ENCODE measurements around the gene KBTBD12.

KBTBD12 gene

DNA sequence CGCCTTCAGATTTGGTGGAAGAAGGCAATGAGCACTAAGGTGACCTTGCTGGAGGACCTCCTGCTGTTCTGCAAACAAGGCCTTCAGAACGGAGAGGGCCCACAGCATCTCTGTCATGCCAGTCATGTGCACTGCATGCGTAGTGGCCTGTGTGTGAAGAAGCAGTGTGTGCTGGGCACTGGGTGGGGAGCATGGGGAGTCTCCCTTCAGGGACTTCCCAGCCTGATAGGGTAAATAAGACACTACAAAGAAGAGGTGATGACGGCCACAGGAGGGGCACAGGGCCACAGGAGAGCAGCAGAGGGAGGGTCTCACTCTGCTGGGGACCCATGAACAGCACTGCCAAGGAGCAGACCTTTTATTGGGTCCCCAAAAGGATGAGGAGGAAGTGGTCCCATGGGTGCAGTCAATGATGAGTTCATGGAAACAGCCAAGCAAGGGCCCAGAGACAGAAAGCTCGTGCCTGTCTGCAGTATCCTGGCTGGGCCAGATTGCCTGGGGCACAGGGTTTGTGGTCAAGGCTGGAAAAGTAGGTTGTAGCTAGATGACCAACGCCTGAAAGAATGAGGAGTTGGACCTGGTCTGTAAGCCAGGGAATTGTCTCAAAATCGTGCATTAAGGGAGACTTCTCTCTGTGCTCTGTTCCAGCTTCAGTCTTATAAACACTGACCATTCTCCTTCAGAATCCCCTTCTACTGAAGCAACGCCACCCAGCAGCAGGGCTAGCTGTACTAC, 69.4 kb downstream of the KBTBD12 start:
- FAIRE-seq = no peak
- DNase-seq (ENCODE audit: insufficient read length, low spot score) = no peak

DNA sequence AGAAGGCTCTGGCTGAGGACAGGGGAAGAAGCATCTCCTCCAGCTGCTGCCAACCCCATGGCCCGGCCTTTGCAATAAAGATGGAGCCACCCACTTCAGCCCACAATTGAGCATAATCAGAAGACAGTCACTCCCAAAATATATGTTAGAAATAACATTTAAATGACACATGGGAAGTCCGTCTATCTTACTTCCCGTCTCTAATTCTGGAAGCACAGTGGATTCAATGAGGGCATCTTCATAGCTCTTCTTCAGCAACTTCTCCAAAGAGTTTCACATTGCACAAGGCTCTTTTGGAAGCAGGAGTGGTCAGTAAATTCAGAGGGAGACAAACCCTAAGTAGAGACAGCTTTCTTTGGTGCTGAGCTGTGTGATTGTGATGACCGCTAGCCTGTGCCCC, 70.2 kb downstream of the KBTBD12 start:
- DNase-seq (ENCODE audit: insufficient read length, low spot score) (no peak), FAIRE-seq (no peak)

DNA sequence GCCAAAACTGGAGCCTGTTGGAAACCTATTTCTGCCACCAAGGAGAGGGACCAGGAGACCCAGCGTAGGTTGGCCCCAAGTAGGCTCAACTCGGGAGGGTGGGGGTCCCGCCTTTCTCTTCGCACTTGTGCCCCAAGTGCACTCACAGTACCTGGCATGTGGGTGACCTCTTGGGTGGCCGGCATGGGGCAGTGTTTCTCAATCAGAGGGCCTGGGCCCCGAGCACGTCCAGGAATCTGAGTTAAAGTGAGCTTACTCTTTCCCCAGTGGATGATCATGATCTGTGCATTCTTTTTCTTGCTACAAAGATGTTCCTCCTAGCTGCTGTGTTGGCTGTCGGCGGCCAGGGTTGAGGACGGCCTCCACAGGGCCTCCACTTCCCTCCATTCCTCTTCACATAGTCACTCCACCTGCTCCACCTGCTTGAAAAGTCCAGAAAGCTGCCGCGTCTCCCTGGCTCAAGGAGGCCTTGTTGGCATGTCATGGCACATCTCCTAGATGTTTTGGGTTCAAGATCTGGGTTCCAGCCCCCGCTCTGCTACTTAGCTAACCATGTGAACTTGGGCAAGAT, 70.7 kb downstream of the KBTBD12 start:
- no peak for DNase-seq (ENCODE audit: insufficient read length, low spot score)
- FAIRE-seq = no peak

DNA sequence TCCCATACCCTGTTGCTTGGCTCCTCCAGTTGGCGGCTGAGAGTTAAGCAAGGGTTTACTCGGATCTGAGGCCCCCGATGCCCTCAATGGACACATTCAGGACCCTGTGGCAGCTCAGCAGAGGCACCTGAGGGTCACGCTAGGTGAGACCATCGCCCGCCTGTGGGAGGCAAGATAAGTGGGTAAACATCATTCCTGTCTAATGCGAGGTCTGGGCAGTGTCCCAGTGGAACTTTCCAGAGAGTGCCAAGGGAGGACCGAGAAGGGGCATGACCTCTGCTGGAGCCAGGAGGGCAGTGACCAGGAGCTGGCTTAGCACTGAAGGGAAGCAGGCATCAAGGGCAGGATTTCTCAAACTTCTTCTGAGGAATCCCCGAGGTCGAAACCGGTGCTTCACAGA, 71.8 kb downstream of the KBTBD12 start:
- FAIRE-seq = no peak

GRCh38 chr3:127987309-127987995, 72.4 kb downstream of the KBTBD12 start:
- FAIRE-seq (no peak), DNase-seq (ENCODE audit: insufficient read length, low spot score) (no peak)

More for the DNA sequence above, 71.8 kb downstream of the KBTBD12 start:
- no peak for DNase-seq (ENCODE audit: insufficient read length, low spot score)

DNA sequence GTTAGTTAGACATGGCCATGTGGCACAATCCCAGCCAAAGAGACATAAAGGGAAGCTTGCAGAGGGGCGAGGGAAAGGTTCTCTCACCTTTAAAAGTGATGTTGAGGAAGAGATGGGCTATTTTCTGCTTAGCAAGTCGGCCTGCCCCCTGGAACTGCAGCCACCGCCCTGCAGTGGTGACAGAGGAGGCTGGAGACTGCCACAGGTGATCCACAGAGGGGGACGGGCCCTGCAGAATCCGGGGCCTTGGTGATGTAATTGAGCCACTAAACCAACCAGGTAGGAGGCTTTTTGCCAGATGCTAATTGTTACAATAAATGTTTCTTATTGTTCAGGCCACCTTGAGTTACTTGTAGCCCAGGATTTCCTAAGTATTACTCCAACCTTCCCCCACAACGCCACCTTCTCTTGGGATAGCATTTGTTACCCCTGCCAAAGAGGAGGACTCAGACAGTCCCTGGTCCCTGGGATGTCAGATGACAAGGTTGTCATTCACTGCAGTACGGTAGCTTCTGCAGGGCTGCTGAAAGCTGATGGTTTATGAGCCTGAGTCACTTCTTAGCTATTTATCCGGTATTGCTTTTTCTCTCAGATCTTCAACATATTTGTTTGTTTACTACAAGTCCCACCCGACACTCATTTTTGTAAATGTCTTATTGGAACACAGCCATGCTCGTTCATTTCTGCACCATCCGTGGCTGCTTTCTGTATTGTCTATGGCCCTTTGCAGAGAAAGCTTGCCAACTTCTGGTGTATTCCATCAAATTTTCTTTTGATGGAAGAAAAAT, 73.9 kb downstream of the KBTBD12 start:
- no peak for DNase-seq (ENCODE audit: insufficient read length, low spot score)

GRCh38 chr3:127990051-127990450, 75.0 kb downstream of the KBTBD12 start:
- DNase-seq (ENCODE audit: insufficient read length, low spot score) (no peak), FAIRE-seq (no peak)

More for the DNA sequence above, 73.9 kb downstream of the KBTBD12 start:
- FAIRE-seq = no peak

- no peak for FAIRE-seq
- DNase-seq (ENCODE audit: insufficient read length, low spot score) = no peak
Observed at GRCh38 chr3:127990461-127990860, 75.4 kb downstream of the KBTBD12 start.

- DNase-seq (ENCODE audit: insufficient read length, low spot score) (no peak), FAIRE-seq (no peak)
Observed at GRCh38 chr3:127991251-127991650, 76.2 kb downstream of the KBTBD12 start.

GRCh38 chr3:127991681-127992080, 76.6 kb downstream of the KBTBD12 start:
- DNase-seq (ENCODE audit: insufficient read length, low spot score) (no peak), FAIRE-seq (no peak)

DNA sequence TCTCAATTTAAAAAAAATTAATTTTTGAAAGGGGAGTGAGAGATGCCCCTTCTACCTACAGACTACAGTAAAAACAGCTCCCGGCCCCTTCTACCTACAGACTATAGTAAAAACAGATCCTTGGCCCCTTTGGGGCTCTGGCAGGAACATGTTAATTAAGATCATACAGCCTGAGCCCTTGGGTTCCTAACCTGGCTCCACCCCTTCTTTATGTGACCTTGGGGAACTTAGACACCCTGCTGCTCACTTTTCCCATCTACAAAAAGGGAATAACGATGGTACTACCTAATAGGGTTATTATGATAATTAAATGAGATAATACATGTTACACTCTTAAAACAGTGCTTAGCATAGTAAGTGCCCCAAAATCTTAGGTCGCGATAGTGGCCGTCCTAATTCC, 77.1 kb downstream of the KBTBD12 start:
- FAIRE-seq = no peak
- DNase-seq (ENCODE audit: insufficient read length, low spot score) = no peak

GRCh38 chr3:127994011-127994410, 79.0 kb downstream of the KBTBD12 start:
- no peak for DNase-seq (ENCODE audit: insufficient read length, low spot score)
- no peak for FAIRE-seq

DNA sequence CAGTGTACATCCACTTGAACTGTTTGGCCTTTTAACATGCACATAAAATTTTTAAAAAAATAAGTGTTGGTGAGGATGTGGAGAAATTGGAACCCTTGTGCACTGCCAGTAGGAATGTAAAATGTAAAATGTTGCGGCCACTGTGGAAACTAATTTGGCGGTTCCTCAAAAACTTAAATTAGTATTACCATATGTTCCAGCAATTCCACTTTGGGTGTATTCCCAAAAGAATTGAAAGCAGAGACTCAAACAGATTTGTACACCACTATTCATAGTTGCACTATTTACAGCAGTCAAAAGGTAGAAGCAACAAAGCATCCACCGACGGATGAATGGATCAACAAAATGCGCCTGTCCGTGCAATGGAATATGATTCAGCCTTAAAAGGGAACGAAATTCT, 82.0 kb downstream of the KBTBD12 start:
- DNase-seq (ENCODE audit: insufficient read length, low spot score) = no peak
- no peak for FAIRE-seq

GRCh38 chr3:127997961-127998360, 82.9 kb downstream of the KBTBD12 start:
- no peak for DNase-seq (ENCODE audit: insufficient read length, low spot score)
- FAIRE-seq = no peak

- DNase-seq (ENCODE audit: insufficient read length, low spot score) (no peak), FAIRE-seq (no peak)
Observed at GRCh38 chr3:127998596-127998995, 83.6 kb downstream of the KBTBD12 start.

GRCh38 chr3:127999509-128000106, 84.6 kb downstream of the KBTBD12 start:
- no peak for DNase-seq (ENCODE audit: insufficient read length, low spot score)

DNA sequence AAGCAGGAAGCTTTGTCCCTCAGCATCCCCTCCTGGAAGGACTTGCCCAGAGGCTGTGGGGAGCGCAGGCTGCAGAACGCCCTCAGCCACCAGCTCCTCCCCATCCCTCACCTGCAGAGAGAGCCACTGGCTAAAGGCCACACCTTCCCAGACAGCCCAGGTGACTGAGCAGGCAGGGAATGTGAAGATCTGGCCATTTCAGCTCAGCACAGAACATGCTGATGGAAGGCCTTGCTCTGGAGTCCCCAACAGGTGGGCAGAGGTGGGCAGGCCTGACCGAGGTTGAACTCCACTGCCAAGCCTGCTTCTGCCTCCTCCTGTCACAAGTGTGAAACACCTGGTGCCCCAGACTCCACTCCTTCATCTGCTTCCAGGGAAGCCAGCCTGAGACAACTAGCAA, 86.5 kb downstream of the KBTBD12 start:
- FAIRE-seq (no peak), DNase-seq (ENCODE audit: insufficient read length, low spot score) (no peak)

More at GRCh38 chr3:127999509-128000106, 84.6 kb downstream of the KBTBD12 start:
- no peak for FAIRE-seq

- DNase-seq (ENCODE audit: insufficient read length, low spot score) (no peak), FAIRE-seq (no peak)
Observed at GRCh38 chr3:128004661-128005060, 89.6 kb downstream of the KBTBD12 start.

DNA sequence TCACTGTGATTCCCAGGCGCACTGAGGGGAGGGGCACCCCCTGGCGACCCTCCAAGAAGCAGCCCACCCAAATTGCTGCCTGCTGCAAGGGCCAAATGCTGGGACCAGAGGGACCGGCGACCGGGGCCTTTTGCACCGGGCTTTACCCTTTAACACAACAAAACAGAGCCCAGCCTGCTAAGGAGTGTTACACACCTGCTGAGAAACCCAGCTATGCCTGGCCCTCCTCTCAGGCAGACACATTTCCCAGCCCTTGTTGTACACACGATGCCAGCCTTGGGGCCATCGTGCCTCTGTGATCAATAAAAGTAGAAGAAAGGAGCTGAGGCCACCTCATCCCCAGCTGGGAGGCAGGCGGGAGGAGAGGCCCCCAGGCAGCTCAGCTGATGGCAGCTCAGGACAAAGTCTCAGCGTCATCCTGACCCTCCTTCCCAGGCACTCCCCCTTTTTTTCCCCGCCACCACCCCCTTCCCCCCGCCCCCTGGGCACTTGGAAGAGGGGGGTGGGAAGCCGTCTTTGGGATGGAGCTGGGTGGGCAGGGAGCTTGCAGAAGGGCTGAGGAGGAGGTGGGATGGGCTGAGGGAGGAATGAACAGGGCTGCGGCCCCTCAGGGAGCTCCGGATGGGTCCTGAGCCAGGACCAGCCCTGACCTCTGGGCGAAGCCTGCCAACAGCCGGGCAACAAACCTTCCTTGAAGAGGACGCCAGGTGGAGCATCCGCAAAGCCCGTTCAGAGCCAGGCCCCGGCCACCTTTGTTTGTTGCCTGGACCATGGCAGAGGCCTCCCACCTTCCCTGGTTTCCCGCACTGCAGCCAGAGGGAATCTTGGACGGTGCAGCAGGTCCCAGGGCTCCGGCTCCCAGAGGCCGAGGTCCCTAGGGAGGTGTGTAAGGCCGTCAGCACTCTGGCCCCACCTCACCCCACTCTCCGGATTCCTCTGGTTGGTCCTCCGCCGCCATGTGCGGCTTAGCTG, 91.3 kb downstream of the KBTBD12 start:
- FAIRE-seq (no peak), DNase-seq (ENCODE audit: insufficient read length, low spot score) (no peak)

DNA sequence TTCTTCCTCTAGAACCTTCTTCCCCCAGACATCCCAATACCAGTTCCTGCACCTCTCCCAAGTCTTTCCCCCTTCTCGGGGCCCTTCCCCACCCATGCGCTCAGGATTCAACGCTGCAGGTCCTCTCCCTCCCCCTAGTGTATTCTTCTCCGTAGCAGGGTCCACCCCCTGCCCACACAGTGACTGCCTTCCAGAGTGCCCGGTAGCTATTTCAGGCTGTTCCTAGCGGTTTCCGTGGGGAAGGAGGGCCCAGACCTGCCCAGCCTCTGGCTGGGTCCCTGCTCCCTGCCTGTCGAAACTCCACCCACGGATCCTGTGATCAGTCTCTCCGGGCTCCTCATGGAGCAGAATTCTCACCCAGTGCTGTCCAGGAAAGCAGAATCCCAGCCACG, 92.0 kb downstream of the KBTBD12 start:
- no peak for FAIRE-seq

More for the DNA sequence above, 92.0 kb downstream of the KBTBD12 start:
- no peak for DNase-seq (ENCODE audit: insufficient read length, low spot score)

Measured in GM19239 (cell line).